ENCODE results near the gene ENGASE.

DNA sequence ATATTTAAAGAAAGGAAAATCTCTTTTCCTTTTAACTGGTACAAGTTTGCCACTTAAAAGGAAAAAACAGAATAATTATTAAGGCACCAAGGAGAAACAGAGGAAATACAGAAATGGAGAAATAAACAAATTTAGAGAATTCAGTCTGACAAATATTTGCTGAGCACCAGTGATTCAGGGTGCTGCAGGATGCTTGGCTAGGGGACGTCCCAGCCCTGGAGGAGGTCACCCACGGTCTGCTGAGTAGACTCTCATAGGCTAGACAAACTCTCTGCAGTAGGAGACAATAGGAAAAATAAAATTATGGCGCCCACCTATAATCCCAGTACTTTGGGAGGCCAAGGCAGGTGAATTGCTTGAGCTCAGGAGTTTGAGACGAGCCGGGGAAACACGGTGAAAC, 34.7 kb upstream of the ENGASE start:
- TF ChIP-seq POLR2AphosphoS5 (IDR thresholded peaks at IDR 0.05; ENCODE audit: low read depth, low read length) (no peak), GABPA (IDR thresholded peaks at IDR 0.05; ENCODE audit: low read depth) (no peak), NRF1 (IDR thresholded peaks at IDR 0.05; ENCODE audit: low read depth, low read length) (no peak), RAD21 (IDR thresholded peaks at IDR 0.05; ENCODE audit: low read length) (no peak), JUND (IDR thresholded peaks at IDR 0.05) (no peak), EZH2phosphoT487 (IDR thresholded peaks at IDR 0.05; ENCODE audit: borderline replicate concordance, low read depth) (no peak)
- TF ChIP-seq, protein P1, sequence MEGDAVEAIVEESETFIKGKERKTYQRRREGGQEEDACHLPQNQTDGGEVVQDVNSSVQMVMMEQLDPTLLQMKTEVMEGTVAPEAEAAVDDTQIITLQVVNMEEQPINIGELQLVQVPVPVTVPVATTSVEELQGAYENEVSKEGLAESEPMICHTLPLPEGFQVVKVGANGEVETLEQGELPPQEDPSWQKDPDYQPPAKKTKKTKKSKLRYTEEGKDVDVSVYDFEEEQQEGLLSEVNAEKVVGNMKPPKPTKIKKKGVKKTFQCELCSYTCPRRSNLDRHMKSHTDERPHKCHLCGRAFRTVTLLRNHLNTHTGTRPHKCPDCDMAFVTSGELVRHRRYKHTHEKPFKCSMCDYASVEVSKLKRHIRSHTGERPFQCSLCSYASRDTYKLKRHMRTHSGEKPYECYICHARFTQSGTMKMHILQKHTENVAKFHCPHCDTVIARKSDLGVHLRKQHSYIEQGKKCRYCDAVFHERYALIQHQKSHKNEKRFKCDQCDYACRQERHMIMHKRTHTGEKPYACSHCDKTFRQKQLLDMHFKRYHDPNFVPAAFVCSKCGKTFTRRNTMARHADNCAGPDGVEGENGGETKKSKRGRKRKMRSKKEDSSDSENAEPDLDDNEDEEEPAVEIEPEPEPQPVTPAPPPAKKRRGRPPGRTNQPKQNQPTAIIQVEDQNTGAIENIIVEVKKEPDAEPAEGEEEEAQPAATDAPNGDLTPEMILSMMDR (IDR thresholded peaks at IDR 0.05) = no peak
- TF ChIP-seq, protein P2, sequence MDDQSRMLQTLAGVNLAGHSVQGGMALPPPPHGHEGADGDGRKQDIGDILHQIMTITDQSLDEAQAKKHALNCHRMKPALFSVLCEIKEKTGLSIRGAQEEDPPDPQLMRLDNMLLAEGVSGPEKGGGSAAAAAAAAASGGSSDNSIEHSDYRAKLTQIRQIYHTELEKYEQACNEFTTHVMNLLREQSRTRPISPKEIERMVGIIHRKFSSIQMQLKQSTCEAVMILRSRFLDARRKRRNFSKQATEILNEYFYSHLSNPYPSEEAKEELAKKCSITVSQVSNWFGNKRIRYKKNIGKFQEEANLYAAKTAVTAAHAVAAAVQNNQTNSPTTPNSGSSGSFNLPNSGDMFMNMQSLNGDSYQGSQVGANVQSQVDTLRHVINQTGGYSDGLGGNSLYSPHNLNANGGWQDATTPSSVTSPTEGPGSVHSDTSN (IDR thresholded peaks at IDR 0.05) = no peak
- TF ChIP-seq, protein P3, sequence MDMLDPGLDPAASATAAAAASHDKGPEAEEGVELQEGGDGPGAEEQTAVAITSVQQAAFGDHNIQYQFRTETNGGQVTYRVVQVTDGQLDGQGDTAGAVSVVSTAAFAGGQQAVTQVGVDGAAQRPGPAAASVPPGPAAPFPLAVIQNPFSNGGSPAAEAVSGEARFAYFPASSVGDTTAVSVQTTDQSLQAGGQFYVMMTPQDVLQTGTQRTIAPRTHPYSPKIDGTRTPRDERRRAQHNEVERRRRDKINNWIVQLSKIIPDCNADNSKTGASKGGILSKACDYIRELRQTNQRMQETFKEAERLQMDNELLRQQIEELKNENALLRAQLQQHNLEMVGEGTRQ (IDR thresholded peaks at IDR 0.05; ENCODE audit: borderline replicate concordance, low read depth, low read length) = no peak
- TF ChIP-seq, protein P4, sequence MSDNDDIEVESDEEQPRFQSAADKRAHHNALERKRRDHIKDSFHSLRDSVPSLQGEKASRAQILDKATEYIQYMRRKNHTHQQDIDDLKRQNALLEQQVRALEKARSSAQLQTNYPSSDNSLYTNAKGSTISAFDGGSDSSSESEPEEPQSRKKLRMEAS (IDR thresholded peaks at IDR 0.05; ENCODE audit: low read depth) = no peak
